GM12872 (cell line): ENCODE results near the gene TMUB2.

Experiments
- CTCF ChIP-seq: IDR thresholded peaks from 3 replicates; pipeline ENCODE4 v1.5.1; 2011; ENCODE audit warnings: low read depth, mild to moderate bottlenecking, low read length, moderate library complexity; ENCODE audit not compliant: insufficient read depth

The TMUB2 gene

GRCh38 chr17:44193326-44194084, 6.7 kb downstream of the TMUB2 start:
- no peak for TF ChIP-seq CTCF

- no peak for TF ChIP-seq CTCF
These were observed 10.3 kb downstream of the TMUB2 start for GRCh38 chr17:44197107-44197506.

GRCh38 chr17:44197980-44198720, 11.4 kb downstream of the TMUB2 start:
- 0 out of 3 replicates have a peak, but pooled peaks have one; percentile 12 for TF ChIP-seq CTCF

- TF ChIP-seq CTCF, result no peak
These were observed 12.2 kb downstream of the TMUB2 start for GRCh38 chr17:44198721-44199552.

- no peak for TF ChIP-seq CTCF
These were observed 13.0 kb downstream of the TMUB2 start, which contains the start of gene ATXN7L3 for GRCh38 chr17:44199553-44200477. ATXN7L3 (minus strand) TSS chr17:44199884; CDS start chr17:44198070, 1,814 bp downstream.

- 0 out of 3 replicates have a peak, but pooled peaks have one; percentile 6 for TF ChIP-seq CTCF
These were observed 13.8 kb downstream of the TMUB2 start for GRCh38 chr17:44200478-44201155.
